Activated gamma-delta T cell treated with Interleukin-2 at 50 U/mL for 16 hours (primary cell): ENCODE results near the gene SPINT2.
"Not testable (repeated sequence)": the region's sequence is repeated elsewhere in the genome, so short reads cannot be mapped to it uniquely, and the experiment has no call there.

Experiments
- DNase-seq: peaks from one replicate; pipeline ENCODE4 v3.0.0-alpha.2; 2020

Gene SPINT2

GRCh38 chr19:38264486-38265212 lies at the start of gene SPINT2:
TSS of gene SPINT2 (plus strand) at chr19:38264573. CDS start at chr19:38264893, 320 bp downstream.
- peak; percentile 32 for DNase-seq

- DNase-seq: no peak
Measured at GRCh38 chr19:38216785-38217641, 47.4 kb upstream of the SPINT2 start.

- no peak for DNase-seq
Measured at GRCh38 chr19:38218204-38218603, 46.2 kb upstream of the SPINT2 start.

GRCh38 chr19:38219221-38219620 lies 45.2 kb upstream of the SPINT2 start:
- no peak for DNase-seq

- no peak for DNase-seq
Measured at GRCh38 chr19:38221421-38221820, 43.0 kb upstream of the SPINT2 start.

- DNase-seq: no peak
Measured at GRCh38 chr19:38221919-38222830, 42.2 kb upstream of the SPINT2 start.

GRCh38 chr19:38223119-38223523 lies 41.3 kb upstream of the SPINT2 start:
- no peak for DNase-seq

- no peak for DNase-seq
Measured at GRCh38 chr19:38223617-38224013, 40.8 kb upstream of the SPINT2 start.

- DNase-seq: no peak
Measured at GRCh38 chr19:38224014-38224862, 40.1 kb upstream of the SPINT2 start, which contains the start of gene DPF1. TSS of gene DPF1 (minus strand) at chr19:38224222. CDS start at chr19:38224142, 80 bp downstream.

- not testable (repeated sequence) for DNase-seq
Measured at GRCh38 chr19:38224863-38225218, 39.5 kb upstream of the SPINT2 start.

GRCh38 chr19:38227287-38228004 lies 36.9 kb upstream of the SPINT2 start:
- DNase-seq: no peak

- no peak for DNase-seq
Measured at GRCh38 chr19:38228005-38228377, 36.4 kb upstream of the SPINT2 start.

GRCh38 chr19:38228491-38229439 lies 35.6 kb upstream of the SPINT2 start:
- DNase-seq: no peak

- peak; percentile 35 for DNase-seq
Measured at GRCh38 chr19:38229585-38230073, 34.7 kb upstream of the SPINT2 start.

GRCh38 chr19:38230506-38231133 lies 33.8 kb upstream of the SPINT2 start:
- DNase-seq: not testable (repeated sequence)

GRCh38 chr19:38231918-38232317 lies 32.5 kb upstream of the SPINT2 start:
- no peak for DNase-seq

GRCh38 chr19:38233740-38234251 lies 30.6 kb upstream of the SPINT2 start:
- peak; percentile 72 for DNase-seq

- DNase-seq: no peak
Measured at GRCh38 chr19:38234615-38235014, 29.8 kb upstream of the SPINT2 start.

- DNase-seq: no peak
Measured at GRCh38 chr19:38239816-38240215, 24.6 kb upstream of the SPINT2 start.
